Endodermal cell (in vitro differentiated cells): ENCODE results near the gene PSAPL1. TPM values are rescaled to one million over a fixed set of nuclear protein-coding genes. Genes with fewer than 3 reads are reported as not detected.

ENCODE experiments used
- DNase-seq: peaks from one replicate; pipeline ENCODE4 v3.0.0-alpha.2; 2017
- H3K27ac ChIP-seq: 2 replicates; pipeline ENCODE4 v1.5.1; 2013; ENCODE audit warnings: mild to moderate bottlenecking, low read depth, low read length, moderate library complexity
- H3K27me3 ChIP-seq: 2 replicates; pipeline ENCODE4 v1.6.1; 2013; ENCODE audit warnings: mild to moderate bottlenecking, low read length, moderate library complexity; ENCODE audit not compliant: insufficient read depth, control insufficient read depth, poor library complexity, severe bottlenecking
- H3K36me3 ChIP-seq: 2 replicates; pipeline ENCODE4 v1.7.0; 2013; ENCODE audit warnings: mild to moderate bottlenecking, low read length, moderate library complexity; ENCODE audit not compliant: control insufficient read depth, insufficient read depth
- H3K4me1 ChIP-seq: one replicate; pipeline ENCODE4 v1.7.0; 2013; ENCODE audit warnings: low read length; ENCODE audit not compliant: control insufficient read depth, insufficient read depth
- H3K4me3 ChIP-seq: 2 replicates; pipeline ENCODE4 v1.5.1; 2013; ENCODE audit warnings: mild to moderate bottlenecking, low read length, moderate library complexity
- H3K9ac ChIP-seq: 2 replicates; pipeline ENCODE4 v1.6.1; 2013; ENCODE audit warnings: mild to moderate bottlenecking, low read length, moderate library complexity; ENCODE audit not compliant: poor library complexity, severe bottlenecking; ENCODE audit errors: extremely low read depth
- H3K9me3 ChIP-seq: 2 replicates; pipeline ENCODE4 v1.6.1; 2013; ENCODE audit warnings: mild to moderate bottlenecking, low read length, moderate library complexity; ENCODE audit not compliant: control insufficient read depth
- H3K27ac Mint-ChIP-seq: 2 replicates; pipeline ENCODE4 v1.8.0; 2020; ENCODE audit warnings: mixed read lengths
- H3K27me3 Mint-ChIP-seq: 2 replicates; pipeline ENCODE4 v1.8.0; 2021; ENCODE audit warnings: mild to moderate bottlenecking, mixed read lengths; ENCODE audit not compliant: insufficient read depth
- H3K36me3 Mint-ChIP-seq: 2 replicates; pipeline ENCODE4 v1.8.0; 2020; ENCODE audit warnings: low read depth, mixed read lengths
- H3K4me1 Mint-ChIP-seq: 2 replicates; pipeline ENCODE4 v1.8.0; 2020; ENCODE audit warnings: mixed read lengths
- H3K4me3 Mint-ChIP-seq: 2 replicates; pipeline ENCODE4 v1.8.0; 2020; ENCODE audit warnings: mild to moderate bottlenecking, moderate library complexity, mixed read lengths
- H3K9me3 Mint-ChIP-seq: 2 replicates; pipeline ENCODE4 v1.8.0; 2020; ENCODE audit warnings: mild to moderate bottlenecking, mixed read lengths
- CTCF ChIP-seq: fragments of 200-600 bp; sonication (generic); conservative IDR thresholded peaks from 2 replicates; pipeline ENCODE4 v1.5.0; 2021; ENCODE audit warnings: antibody characterized with exemption, mild to moderate bottlenecking
- WGBS, 2 experiments: methylation state at CpG; one replicate each; pipeline versions ENCODE4 v1.1.5 to v1.1.7; 2013; ENCODE audit warnings: missing lambda C conversion rate in 2 of 2, mixed read lengths in 1 of 2; ENCODE audit not compliant: insufficient coverage in 1 of 2, insufficient read length in 1 of 2; 5-methylcytosine and 5-hydroxymethylcytosine counted together
- total RNA-seq, 2 donors: library from RNA; stranded (reverse); fragmentation: NEBNext Ultra II Directional in 1 of 2; extraction: Animal tissue kit (Norgen Biotek cat#: 25700) in 1 of 2; gene quantifications; 2 replicates in 1 of 2; 3 replicates in 1 of 2; pipeline ENCODE4 v1.2.1, GENCODE V29; 2021

PSAPL1 gene
- total RNA-seq, 2 donors from 2014 or later, result 0.13 to 0.24 TPM

GRCh38 chr4:7391637-7392437, 42.9 kb downstream of the PSAPL1 start:
- no peak for TF ChIP-seq CTCF
- no peak overlapping the region for H3K27ac ChIP-seq
- H3K36me3 ChIP-seq, result no peaks in the 10 kb centered on the region
- H3K27ac Mint-ChIP-seq, result no peak overlapping the region
- WGBS, 2 experiments, result 88 to 93% methylated on average over 17 to 18 of the region's 18 CpGs
- H3K4me1 ChIP-seq, result no peaks in the 10 kb centered on the region
- DNase-seq, result peak; percentile 36
- no peak overlapping the region for H3K4me3 Mint-ChIP-seq
- no peak overlapping the region for H3K9ac ChIP-seq
- no peaks in the 10 kb centered on the region for H3K9me3 Mint-ChIP-seq
- no peaks in the 10 kb centered on the region for H3K9me3 ChIP-seq
- H3K27me3 Mint-ChIP-seq, result peaks cover 9% of the 10 kb centered on the region
- peaks cover 4% of the 10 kb centered on the region for H3K4me1 Mint-ChIP-seq
- no peak overlapping the region for H3K4me3 ChIP-seq
- no peaks in the 10 kb centered on the region for H3K27me3 ChIP-seq
- H3K36me3 Mint-ChIP-seq, result no peaks in the 10 kb centered on the region

DNA sequence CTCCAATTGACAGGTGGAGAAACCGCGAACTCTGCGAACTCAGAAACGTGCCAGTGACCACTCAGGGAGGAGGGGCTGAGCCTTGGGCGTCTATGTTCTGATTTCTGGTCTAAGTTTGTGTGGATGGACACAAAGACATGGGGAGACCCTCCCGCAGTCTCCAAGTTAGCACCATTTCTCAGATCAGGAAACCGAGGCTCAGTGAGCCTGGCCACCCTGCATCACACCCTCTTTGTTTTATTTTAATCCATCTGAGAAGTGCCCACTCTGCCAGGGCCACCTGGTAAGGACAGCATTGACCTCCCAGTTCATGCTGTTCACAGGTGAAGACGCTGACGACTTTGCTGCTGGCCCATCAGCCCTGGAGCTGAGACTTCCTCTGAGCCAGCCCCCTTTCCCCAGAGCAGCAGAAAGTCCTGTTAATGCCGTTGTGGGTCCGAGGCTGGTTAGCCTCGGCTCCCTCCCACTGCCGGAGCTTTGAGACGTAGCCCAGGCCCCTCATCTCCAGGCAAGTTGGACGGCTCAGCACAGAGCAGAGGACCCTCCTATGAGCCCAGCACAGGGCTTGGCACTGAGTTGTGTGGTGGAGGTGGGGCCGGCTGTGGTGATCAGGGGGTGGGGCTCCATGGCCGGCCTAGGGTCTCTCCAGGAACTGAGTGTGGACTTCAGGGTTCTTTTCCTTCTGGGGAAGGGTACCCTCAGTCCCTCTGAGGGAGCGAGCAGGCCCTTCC, 43.7 kb downstream of the PSAPL1 start:
- WGBS, 2 experiments, result 90 to 92% methylated on average over 10 to 18 of the region's 18 CpGs
- Mint-ChIP-seq H3K4me3 (no peak overlapping the region), H3K9me3 (no peaks in the 10 kb centered on the region), H3K36me3 (no peaks in the 10 kb centered on the region), H3K27me3 (peaks cover 9% of the 10 kb centered on the region), H3K27ac (no peak overlapping the region), H3K4me1 (no peaks in the 10 kb centered on the region)
- Histone ChIP-seq H3K36me3 (no peaks in the 10 kb centered on the region), H3K9me3 (no peaks in the 10 kb centered on the region), H3K4me3 (no peak overlapping the region), H3K4me1 (no peaks in the 10 kb centered on the region), H3K27ac (no peak overlapping the region), H3K27me3 (no peaks in the 10 kb centered on the region), H3K9ac (no peak overlapping the region)
- TF ChIP-seq CTCF, result no peak
- peak; percentile 43 for DNase-seq

DNA sequence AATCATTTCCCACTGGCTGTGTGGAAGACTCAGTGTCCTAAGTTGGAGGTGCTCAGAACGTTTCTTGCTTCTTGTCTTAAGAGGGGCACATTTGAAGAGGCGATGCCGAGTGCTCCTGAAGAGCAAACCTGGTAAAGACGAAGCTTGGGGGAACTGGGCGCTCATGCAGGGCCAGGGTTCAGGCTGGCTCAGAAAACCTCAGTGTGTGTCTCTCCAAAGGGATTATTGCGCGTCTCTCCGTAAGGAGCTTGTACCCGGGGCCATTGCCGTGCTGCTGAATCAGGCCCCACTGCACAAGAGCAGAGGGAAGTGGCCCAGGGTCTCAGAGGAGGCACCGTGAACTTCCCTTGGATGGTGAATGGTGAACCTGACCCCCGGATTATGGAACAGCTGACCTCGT, 44.4 kb downstream of the PSAPL1 start:
- Histone ChIP-seq H3K4me1 (no peaks in the 10 kb centered on the region), H3K4me3 (no peak overlapping the region), H3K36me3 (no peaks in the 10 kb centered on the region), H3K27ac (no peak overlapping the region), H3K9ac (no peak overlapping the region), H3K27me3 (no peaks in the 10 kb centered on the region), H3K9me3 (no peaks in the 10 kb centered on the region)
- H3K4me3 Mint-ChIP-seq, result no peak overlapping the region
- no peaks in the 10 kb centered on the region for H3K36me3 Mint-ChIP-seq
- TF ChIP-seq CTCF, result no peak
- peaks cover 8% of the 10 kb centered on the region for H3K27me3 Mint-ChIP-seq
- no peak overlapping the region for H3K27ac Mint-ChIP-seq
- no peak for DNase-seq
- 92 to 97% methylated on average over 13 of the region's 13 CpGs for WGBS, 2 experiments
- no peaks in the 10 kb centered on the region for H3K9me3 Mint-ChIP-seq
- no peaks in the 10 kb centered on the region for H3K4me1 Mint-ChIP-seq
